Stimulated activated CD4-positive, alpha-beta T cell treated with anti-CD3 and anti-CD28 coated beads, TNF-alpha, amount 100 ng/mL, for 4 hours (primary cell): ENCODE data around the gene PPP4R1.

ENCODE experiments used
- DNase-seq, 3 experiments: peaks; one replicate each; pipeline ENCODE4 v3.0.0-alpha.2; 2020; ENCODE audit warnings: low read depth in 3 of 3

PPP4R1 gene

GRCh38 chr18:9506046-9506792 lies 108.1 kb downstream of the PPP4R1 start:
- no peak for DNase-seq
